ENCODE measurements around the gene ARL8A.

ARL8A gene

DNA sequence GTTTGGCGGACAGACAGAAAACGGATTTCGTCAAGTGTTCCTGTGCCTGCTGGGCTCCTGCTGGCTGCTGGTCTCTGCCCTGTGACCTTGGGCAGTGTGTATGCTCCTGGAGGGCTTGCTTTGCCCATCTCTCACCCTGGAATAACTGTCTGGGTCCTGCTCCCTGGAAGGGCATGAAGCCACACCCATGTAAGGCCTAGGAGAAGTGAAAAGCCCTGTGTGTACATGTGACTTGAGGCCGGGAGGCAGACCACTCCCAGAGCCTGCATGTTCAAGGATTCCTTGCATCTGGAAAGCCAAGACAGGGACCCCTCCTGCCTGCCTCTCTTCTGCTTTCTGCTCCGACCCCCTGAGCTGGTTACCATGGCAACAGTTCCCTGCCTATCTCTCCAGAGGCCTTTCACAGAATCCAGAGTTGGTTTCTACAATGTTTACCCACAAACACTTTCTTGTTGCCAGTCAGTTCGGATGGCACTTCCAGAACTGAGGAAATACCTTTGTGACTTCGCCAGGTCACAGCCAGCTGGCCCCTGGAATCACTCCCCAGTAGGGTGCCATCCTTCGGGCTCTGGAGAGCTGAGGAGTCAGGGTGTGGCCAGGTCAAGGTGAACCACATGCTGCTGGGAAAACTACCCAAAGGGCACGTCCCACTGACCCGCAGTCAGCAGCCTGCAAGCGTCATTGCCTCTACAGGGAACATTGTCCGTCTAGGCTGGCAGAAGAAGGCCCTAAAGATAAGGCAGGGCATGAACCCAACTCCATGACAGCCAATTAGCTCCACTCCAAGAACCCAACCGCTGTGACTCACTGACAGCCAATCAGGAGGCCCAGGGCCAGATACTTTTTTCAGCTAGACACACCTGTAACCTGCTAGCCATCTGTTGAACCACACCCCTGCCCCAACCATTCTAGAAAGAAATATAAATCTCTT, 36.5 kb downstream of the ARL8A start:
- DNase-seq, result no peak

GRCh38 chr1:202107321-202107761, 37.2 kb downstream of the ARL8A start:
- no peak for DNase-seq

GRCh38 chr1:202106340-202107254, 37.9 kb downstream of the ARL8A start:
- DNase-seq, result no peak

DNA sequence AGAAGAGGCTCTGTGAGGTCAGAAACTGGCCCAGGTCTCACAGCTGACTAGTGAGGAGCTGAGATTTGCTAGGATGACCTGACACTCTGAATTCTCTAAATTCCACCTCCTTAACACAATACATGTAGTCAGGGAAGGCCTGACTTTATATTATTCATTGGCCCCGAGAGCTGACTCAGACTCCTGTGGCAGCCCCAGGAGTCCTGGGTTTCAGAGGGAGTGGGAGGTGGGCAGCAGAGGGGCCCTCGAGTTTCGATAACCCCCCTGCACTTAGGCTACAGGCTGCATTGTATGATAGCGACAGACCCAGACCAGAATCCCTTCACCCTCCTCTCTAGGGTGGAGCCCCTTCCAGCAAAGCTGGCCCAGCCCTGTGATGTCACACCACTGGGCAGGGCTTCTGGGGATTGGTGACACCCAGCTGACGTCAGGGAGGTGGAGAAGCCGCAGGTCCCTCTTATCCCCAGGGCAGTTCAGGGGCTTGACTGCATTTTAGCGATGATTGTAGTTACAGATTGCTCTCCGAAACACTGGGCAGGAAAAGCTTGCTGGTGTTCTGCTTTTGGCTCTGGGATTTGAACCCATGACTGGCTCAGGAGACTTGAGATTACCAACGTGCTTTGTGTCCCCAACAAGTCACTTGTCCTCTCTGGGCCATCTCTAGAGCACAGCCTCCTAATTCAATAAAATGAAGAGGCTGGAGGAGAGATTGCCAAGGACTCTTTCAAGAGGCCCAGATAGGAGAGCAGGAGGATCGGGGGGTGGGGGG, 38.8 kb downstream of the ARL8A start:
- DNase-seq, result no peak

GRCh38 chr1:202104073-202104472, 40.5 kb downstream of the ARL8A start:
- no peak for DNase-seq

- no peak for DNase-seq
Measured at GRCh38 chr1:202101184-202101583, 43.4 kb downstream of the ARL8A start.

GRCh38 chr1:202093858-202094257, 50.7 kb downstream of the ARL8A start:
- DNase-seq, result no peak

DNA sequence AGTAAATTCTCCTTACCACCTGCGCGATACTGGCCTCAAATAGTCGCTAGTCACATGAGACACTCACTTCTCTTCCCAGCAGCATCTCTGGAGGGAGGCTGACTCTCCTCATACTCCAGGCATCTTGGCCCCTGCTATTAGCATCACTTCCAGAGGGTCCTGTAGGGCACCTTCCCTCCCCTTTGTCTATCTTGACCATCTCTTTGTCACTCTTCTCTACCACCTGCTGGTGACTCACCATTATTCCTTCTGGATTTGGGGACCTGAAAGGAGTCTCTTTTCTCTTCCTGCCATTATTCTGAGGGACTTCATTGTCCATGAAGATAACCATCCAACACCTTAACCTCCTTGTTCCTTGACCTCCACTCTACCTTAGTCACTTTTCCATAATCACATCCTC, 53.5 kb downstream of the ARL8A start:
- no peak for DNase-seq

DNA sequence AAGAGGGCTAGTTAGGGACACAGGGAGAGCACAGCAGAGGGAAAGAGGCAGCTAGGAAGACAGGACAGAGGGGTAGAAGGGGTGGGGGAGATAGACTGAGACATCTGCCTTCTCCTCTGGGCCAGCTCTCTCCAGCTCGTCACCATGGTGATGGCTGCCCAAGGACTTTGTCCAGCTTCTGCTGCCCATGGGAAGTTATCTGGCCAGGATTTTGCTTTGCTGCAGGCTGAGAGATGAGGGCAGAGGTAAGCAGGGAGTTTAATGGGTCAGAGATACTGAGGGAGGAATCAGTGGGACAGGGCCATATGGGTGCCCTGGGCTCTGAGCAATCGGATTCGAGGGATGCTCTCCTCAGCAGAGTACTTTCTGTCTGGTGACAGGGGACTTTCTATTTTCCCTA, 56.3 kb downstream of the ARL8A start:
- DNase-seq, result no peak

DNA sequence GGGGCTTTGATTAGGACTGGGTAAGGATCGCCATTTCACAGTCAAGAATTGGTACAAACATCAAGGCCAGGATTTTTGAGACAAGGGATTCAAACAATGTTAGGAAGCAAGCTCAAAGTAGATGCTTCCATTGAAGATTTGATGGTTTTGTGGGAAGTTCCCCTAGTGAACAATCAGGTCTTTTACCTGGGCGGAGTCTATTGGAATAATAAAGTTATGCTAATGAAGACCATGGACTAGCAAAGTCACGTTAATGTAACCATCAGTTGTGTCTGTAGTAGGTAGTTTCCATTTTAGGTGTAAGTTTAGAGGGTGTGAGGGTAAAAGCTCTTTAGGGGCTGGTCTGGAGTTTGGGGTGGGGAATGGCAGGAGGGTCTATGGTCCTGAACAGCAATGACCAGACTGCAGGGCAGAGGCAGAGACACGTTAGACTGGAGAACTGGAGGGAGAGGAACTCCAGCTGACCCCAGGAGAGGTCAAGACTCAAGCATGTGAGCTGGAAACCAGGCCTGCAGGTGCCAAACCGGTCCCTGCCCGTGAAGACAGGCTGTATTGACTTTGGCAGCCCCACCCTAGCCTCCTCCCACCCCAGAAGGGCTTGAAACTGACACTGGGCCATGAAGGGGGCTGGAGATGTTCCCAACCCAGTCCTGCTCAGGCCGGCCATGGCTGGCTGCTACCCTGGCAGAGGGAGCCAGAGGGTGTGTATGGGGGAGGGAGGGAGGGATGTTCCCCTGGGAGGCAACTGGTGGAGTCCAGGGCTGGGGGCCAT, 57.8 kb downstream of the ARL8A start:
- no peak for DNase-seq

- DNase-seq, result no peak
Measured at GRCh38 chr1:202085682-202086373, 58.7 kb downstream of the ARL8A start.

DNA sequence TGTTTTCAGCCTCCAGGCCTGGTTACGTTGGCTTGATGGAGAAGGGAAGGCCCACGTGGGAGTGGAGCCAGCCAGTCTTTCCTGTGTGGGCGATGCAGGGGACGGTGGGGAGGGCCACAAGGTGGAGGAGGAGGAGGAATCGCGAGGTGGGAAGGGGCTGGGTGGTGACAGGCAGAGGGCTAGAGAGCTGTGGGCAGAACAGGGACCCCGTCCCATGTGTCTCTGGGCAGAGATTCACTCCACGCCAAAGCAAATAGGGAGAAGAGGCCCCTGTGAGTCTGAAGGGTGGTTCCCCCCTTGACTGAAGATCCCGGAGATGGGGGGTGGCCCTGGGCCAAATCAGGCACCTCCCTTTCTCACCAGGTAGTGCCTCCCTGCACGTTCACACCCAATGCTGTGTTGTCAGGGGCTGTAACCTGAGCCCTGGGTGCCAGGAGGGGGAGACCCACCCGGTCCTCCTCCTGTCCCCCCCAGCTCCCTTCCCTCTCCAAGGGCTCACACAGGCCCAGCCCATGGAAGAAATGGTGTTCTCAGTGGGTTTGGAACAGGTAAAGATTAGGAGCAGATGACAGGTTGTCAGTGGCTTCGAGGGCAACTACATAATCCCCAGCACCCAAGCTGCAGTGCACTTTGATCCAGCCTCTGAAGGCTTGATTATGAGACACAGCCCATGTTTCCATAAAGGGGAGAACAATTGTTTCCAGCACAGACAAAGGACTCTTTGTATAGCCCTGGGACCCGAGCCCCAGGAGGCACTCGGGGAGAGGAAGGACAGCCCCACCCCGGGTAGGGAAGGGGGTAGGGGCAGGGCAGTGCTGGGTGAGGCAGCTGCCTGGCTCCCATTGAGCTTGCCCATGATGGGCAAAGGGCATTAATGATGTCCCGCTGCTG, 59.5 kb downstream of the ARL8A start:
- no peak for DNase-seq
